H9 (cell line): Measurements from ENCODE around the gene CDC25A. TPM values are rescaled to one million over a fixed set of nuclear protein-coding genes. Genes with fewer than 3 reads are reported as not detected.

ENCODE experiments used
- DNase-seq: peaks from one replicate; pipeline ENCODE4 v3.0.0-alpha.2; 2017
- H2AFZ ChIP-seq: one replicate; pipeline ENCODE4 v1.6.1; 2013; ENCODE audit warnings: mild to moderate bottlenecking, low read length, control low read depth, moderate library complexity
- H2AK5ac ChIP-seq: 2 replicates; pipeline ENCODE4 v1.6.1; 2013; ENCODE audit warnings: low read length, control low read depth, mixed read lengths; ENCODE audit not compliant: insufficient read length
- H2BK120ac ChIP-seq: one replicate; pipeline ENCODE4 v1.6.1; 2013; ENCODE audit warnings: low read depth, mild to moderate bottlenecking, low read length, control low read depth, inconsistent platforms; ENCODE audit not compliant: poor library complexity, severe bottlenecking
- H2BK12ac ChIP-seq: 2 replicates; pipeline ENCODE4 v1.6.1; 2013; ENCODE audit warnings: low read length, control low read depth, mixed read lengths, low read depth; ENCODE audit not compliant: insufficient read length
- H2BK15ac ChIP-seq: 2 replicates; pipeline ENCODE4 v1.6.1; 2013; ENCODE audit warnings: low read depth, low read length, control low read depth
- H2BK20ac ChIP-seq: one replicate; pipeline ENCODE4 v1.6.1; 2013; ENCODE audit warnings: low read depth, mild to moderate bottlenecking, low read length, control low read depth, inconsistent platforms; ENCODE audit not compliant: poor library complexity, severe bottlenecking
- H2BK5ac ChIP-seq: 2 replicates; pipeline ENCODE4 v1.6.1; 2013; ENCODE audit warnings: low read length, control low read depth, mixed read lengths; ENCODE audit not compliant: insufficient read length
- H3K14ac ChIP-seq: 2 replicates; pipeline ENCODE4 v1.6.1; 2013; ENCODE audit warnings: low read length, control low read depth; ENCODE audit not compliant: insufficient read depth
- H3K18ac ChIP-seq: 2 replicates; pipeline ENCODE4 v1.6.1; 2013; ENCODE audit warnings: low read depth, mild to moderate bottlenecking, mixed read lengths, low read length, control low read depth; ENCODE audit not compliant: insufficient read length
- H3K23ac ChIP-seq: 2 replicates; pipeline ENCODE4 v1.6.1; 2013; ENCODE audit warnings: low read length, control low read depth, mixed read lengths, low read depth; ENCODE audit not compliant: insufficient read length
- H3K23me2 ChIP-seq: 2 replicates; pipeline ENCODE4 v1.6.1; 2013; ENCODE audit warnings: low read depth, mild to moderate bottlenecking, mixed read lengths, low read length, control low read depth; ENCODE audit not compliant: insufficient read length, poor library complexity, severe bottlenecking
- H3K27ac ChIP-seq: 2 replicates; pipeline ENCODE4 v1.5.1; 2013; ENCODE audit warnings: low read length, control low read depth, mixed read lengths, low read depth; ENCODE audit not compliant: insufficient read length
- H3K27me3 ChIP-seq: 2 replicates; pipeline ENCODE4 v1.6.1; 2013; ENCODE audit warnings: low read length, control low read depth, inconsistent platforms; ENCODE audit not compliant: insufficient read depth
- H3K4ac ChIP-seq: 2 replicates; pipeline ENCODE4 v1.6.1; 2013; ENCODE audit warnings: low read depth, mild to moderate bottlenecking, control low read depth, inconsistent platforms, low read length, moderate library complexity
- H3K4me1 ChIP-seq: 2 replicates; pipeline ENCODE4 v1.6.1; 2013; ENCODE audit warnings: low read length, control low read depth, inconsistent platforms; ENCODE audit not compliant: insufficient read depth
- H3K4me2 ChIP-seq: 2 replicates; pipeline ENCODE4 v1.6.1; 2013; ENCODE audit warnings: low read length, control low read depth, mixed read lengths; ENCODE audit not compliant: insufficient read length, insufficient read depth
- H3K56ac ChIP-seq: 2 replicates; pipeline ENCODE4 v1.6.1; 2013; ENCODE audit warnings: low read depth, mild to moderate bottlenecking, mixed read lengths, low read length, control low read depth; ENCODE audit not compliant: insufficient read length
- H3K79me1 ChIP-seq: 2 replicates; pipeline ENCODE4 v1.6.1; 2013; ENCODE audit warnings: low read depth, mild to moderate bottlenecking, moderate library complexity, low read length, control low read depth, inconsistent platforms; ENCODE audit not compliant: insufficient read depth, poor library complexity, severe bottlenecking
- H3K79me2 ChIP-seq: 2 replicates; pipeline ENCODE4 v1.6.1; 2013; ENCODE audit warnings: low read length, control low read depth, inconsistent platforms; ENCODE audit not compliant: insufficient read depth
- H3K9ac ChIP-seq: 2 replicates; pipeline ENCODE4 v1.6.1; 2013; ENCODE audit warnings: low read length, control low read depth, mixed read lengths; ENCODE audit not compliant: insufficient read length; ENCODE audit errors: extremely low read depth
- H3K9me3 ChIP-seq: one replicate; pipeline ENCODE4 v1.6.1; 2013; ENCODE audit warnings: low read depth, low read length, inconsistent platforms; ENCODE audit not compliant: control insufficient read depth
- H3T11ph ChIP-seq: one replicate; pipeline ENCODE4 v1.6.1; 2013; ENCODE audit warnings: mild to moderate bottlenecking, low read length, control low read depth, inconsistent platforms
- H4K20me1 ChIP-seq: one replicate; pipeline ENCODE4 v1.6.1; 2013; ENCODE audit not compliant: control insufficient read depth, insufficient read length, insufficient read depth
- H4K5ac ChIP-seq: 2 replicates; pipeline ENCODE4 v1.6.1; 2013; ENCODE audit warnings: low read depth, mild to moderate bottlenecking, mixed read lengths, low read length, control low read depth; ENCODE audit not compliant: insufficient read length
- H4K8ac ChIP-seq: replicated peaks from 2 replicates; pipeline ENCODE4 v1.6.1; 2013; ENCODE audit warnings: low read length, control low read depth, mixed read lengths, low read depth; ENCODE audit not compliant: insufficient read length
- H4K91ac ChIP-seq: 2 replicates; pipeline ENCODE4 v1.6.1; 2013; ENCODE audit warnings: low read depth, mild to moderate bottlenecking, moderate library complexity, mixed read lengths, low read length, control low read depth; ENCODE audit not compliant: insufficient read length
- H3K27ac Mint-ChIP-seq, 3 experiments: 2 replicates in 2 of 3; 3 replicates in 1 of 3; pipeline ENCODE4 v1.8.0; 2020 to 2021; ENCODE audit warnings: mixed read lengths in 3 of 3, mild to moderate bottlenecking in 1 of 3, moderate library complexity in 1 of 3
- H3K27me3 Mint-ChIP-seq: 2 replicates; pipeline ENCODE4 v1.8.0; 2021; ENCODE audit warnings: low read depth, mild to moderate bottlenecking, moderate library complexity, mixed read lengths
- H3K36me3 Mint-ChIP-seq, 3 experiments: 2 replicates in 2 of 3; 3 replicates in 1 of 3; pipeline ENCODE4 v1.8.0; 2020 to 2021; ENCODE audit warnings: low read depth in 3 of 3, mixed read lengths in 3 of 3; ENCODE audit not compliant: insufficient read depth in 1 of 3
- H3K4me1 Mint-ChIP-seq, 2 experiments: 2 replicates each; pipeline ENCODE4 v1.8.0; 2020; ENCODE audit warnings: mixed read lengths in 2 of 2
- H3K4me3 Mint-ChIP-seq, 2 experiments: 2 replicates in 1 of 2; 3 replicates in 1 of 2; pipeline ENCODE4 v1.8.0; 2020 to 2021; ENCODE audit warnings: mild to moderate bottlenecking in 2 of 2, mixed read lengths in 2 of 2, moderate library complexity in 1 of 2
- H3K9me3 Mint-ChIP-seq, 2 experiments: 2 replicates in 1 of 2; 3 replicates in 1 of 2; pipeline ENCODE4 v1.8.0; 2020; ENCODE audit warnings: mild to moderate bottlenecking in 2 of 2, mixed read lengths in 2 of 2, moderate library complexity in 1 of 2
- WGBS: extraction: QIAGEN DNeasy Blood & Tissue Kit; methylation state at CpG from one replicate; pipeline ENCODE4 v1.1.7; 2013; ENCODE audit warnings: missing lambda C conversion rate, low lambda C conversion rate, mixed read lengths; ENCODE audit not compliant: insufficient read length; ENCODE audit errors: extremely low coverage; 5-methylcytosine and 5-hydroxymethylcytosine counted together
- total RNA-seq: library from RNA; stranded (reverse); gene quantifications from 2 replicates; pipeline ENCODE4 v1.2.1, GENCODE V29; 2021
- TF ChIP-seq, protein P1 (sequence below): fragments of 200-600 bp; sonication (generic); conservative IDR thresholded peaks from 3 replicates; pipeline ENCODE4 v1.8.0; 2021; ENCODE audit warnings: antibody characterized with exemption, mild to moderate bottlenecking

CDC25A gene
- total RNA-seq, 1 experiment from 2014 or later: 83.3 TPM

DNA sequence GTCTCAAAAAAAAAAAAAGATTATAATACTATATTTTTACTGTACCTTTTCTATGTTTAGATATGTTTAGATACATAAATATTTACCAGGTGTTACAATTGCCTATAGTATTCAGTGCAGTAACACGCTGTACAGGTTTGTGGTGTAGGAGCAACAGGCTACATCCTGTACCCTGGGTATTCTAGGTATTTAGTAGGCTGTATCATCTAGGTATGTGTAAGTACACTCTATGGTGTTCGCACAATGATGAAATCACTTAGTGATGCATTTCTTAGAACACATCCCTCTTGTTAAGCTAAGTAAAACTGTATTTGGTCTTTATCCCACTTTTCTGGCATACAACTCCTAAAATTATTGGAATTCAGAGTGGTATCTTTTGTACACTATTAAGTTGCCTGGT is 77.8 kb downstream of the CDC25A start:
- no peaks in the 10 kb centered on the region for H4K20me1 ChIP-seq
- H2AK5ac ChIP-seq: no peak overlapping the region
- no peak overlapping the region for H4K5ac ChIP-seq
- Mint-ChIP-seq H3K4me1 (peaks cover 18 to 21% of the 10 kb centered on the region in 2 experiments), H3K27ac (no peak overlapping the region), H3K4me3 (no peak overlapping the region), H3K36me3 (peaks cover 0 to 12% (median 3%) of the 10 kb centered on the region in 3 experiments; a peak in 3 of 7 replicates), H3K9me3 (peaks cover 2 to 6% of the 10 kb centered on the region in 2 experiments; a peak in 2 of 5 replicates), H3K27me3 (no peaks in the 10 kb centered on the region)
- no peak overlapping the region for H2AFZ ChIP-seq
- no peak overlapping the region for H3K4me2 ChIP-seq
- H3K4me1 ChIP-seq: peaks cover 8% of the 10 kb centered on the region; the same call in 1 of the 2 replicates
- H3K14ac ChIP-seq: no peak overlapping the region
- no peak overlapping the region for H4K8ac ChIP-seq
- no peaks in the 10 kb centered on the region for H3K9me3 ChIP-seq
- H2BK120ac ChIP-seq: no peak overlapping the region
- no peaks in the 10 kb centered on the region for H3K79me1 ChIP-seq
- H2BK15ac ChIP-seq: no peak overlapping the region
- no peaks in the 10 kb centered on the region for H3K79me2 ChIP-seq
- TF ChIP-seq, protein P1, sequence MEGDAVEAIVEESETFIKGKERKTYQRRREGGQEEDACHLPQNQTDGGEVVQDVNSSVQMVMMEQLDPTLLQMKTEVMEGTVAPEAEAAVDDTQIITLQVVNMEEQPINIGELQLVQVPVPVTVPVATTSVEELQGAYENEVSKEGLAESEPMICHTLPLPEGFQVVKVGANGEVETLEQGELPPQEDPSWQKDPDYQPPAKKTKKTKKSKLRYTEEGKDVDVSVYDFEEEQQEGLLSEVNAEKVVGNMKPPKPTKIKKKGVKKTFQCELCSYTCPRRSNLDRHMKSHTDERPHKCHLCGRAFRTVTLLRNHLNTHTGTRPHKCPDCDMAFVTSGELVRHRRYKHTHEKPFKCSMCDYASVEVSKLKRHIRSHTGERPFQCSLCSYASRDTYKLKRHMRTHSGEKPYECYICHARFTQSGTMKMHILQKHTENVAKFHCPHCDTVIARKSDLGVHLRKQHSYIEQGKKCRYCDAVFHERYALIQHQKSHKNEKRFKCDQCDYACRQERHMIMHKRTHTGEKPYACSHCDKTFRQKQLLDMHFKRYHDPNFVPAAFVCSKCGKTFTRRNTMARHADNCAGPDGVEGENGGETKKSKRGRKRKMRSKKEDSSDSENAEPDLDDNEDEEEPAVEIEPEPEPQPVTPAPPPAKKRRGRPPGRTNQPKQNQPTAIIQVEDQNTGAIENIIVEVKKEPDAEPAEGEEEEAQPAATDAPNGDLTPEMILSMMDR: no peak
- no peak overlapping the region for H3K23ac ChIP-seq
- H2BK20ac ChIP-seq: no peak overlapping the region
- no peak overlapping the region for H3K9ac ChIP-seq
- H3K27me3 ChIP-seq: no peaks in the 10 kb centered on the region
- H3K18ac ChIP-seq: no peak overlapping the region
- H2BK5ac ChIP-seq: no peak overlapping the region
- H3T11ph ChIP-seq: no peak overlapping the region
- no peak overlapping the region for H3K56ac ChIP-seq
- DNase-seq: no peak
- no peak overlapping the region for H3K27ac ChIP-seq
- H4K91ac ChIP-seq: no peak overlapping the region
- H3K23me2 ChIP-seq: no peaks in the 10 kb centered on the region
- H2BK12ac ChIP-seq: no peak overlapping the region
- H3K4ac ChIP-seq: no peak overlapping the region
- WGBS: no CpG with 5 or more reads among the region's 2 CpGs
